HepG2 (cell line): ENCODE results near the gene HTRA2. TPM values are rescaled to one million over a fixed set of nuclear protein-coding genes. Genes with fewer than 3 reads are reported as not detected.

ENCODE experiments used
- CHCHD3 ChIP-seq: sonication (generic); formaldehyde crosslinking; IDR thresholded peaks from 2 replicates; pipeline ENCODE4 v1.8.0; 2022; ENCODE audit warnings: mild to moderate bottlenecking, missing genetic modification reagents, moderate library complexity
- ETV6 ChIP-seq: sonication (generic); formaldehyde crosslinking; conservative IDR thresholded peaks from 2 replicates; pipeline ENCODE4 v1.4.0; 2020; ENCODE audit warnings: missing genetic modification reagents
- GZF1 ChIP-seq: sonication (generic); formaldehyde crosslinking; IDR thresholded peaks from 2 replicates; pipeline ENCODE4 v1.5.1; 2020; ENCODE audit warnings: mild to moderate bottlenecking, missing genetic modification reagents
- KLF16 ChIP-seq, 2 experiments: sonication (generic) in 1 of 2; formaldehyde crosslinking in 1 of 2; IDR thresholded peaks; 2 replicates each; pipeline versions ENCODE4 v1.6.1 to v1.8.0; 2016 to 2023; ENCODE audit warnings: missing genetic modification reagents in 2 of 2, missing compliant biosample characterization in 1 of 2
- KMT2B ChIP-seq: IDR thresholded peaks from 2 replicates; pipeline ENCODE4 v1.6.1; 2016; ENCODE audit warnings: missing genetic modification reagents, missing compliant biosample characterization
- MIER3 ChIP-seq: IDR thresholded peaks from 2 replicates; pipeline ENCODE4 v1.6.1; 2016; ENCODE audit warnings: missing compliant biosample characterization, borderline replicate concordance
- NR2C2 ChIP-seq: sonication (generic); formaldehyde crosslinking; IDR thresholded peaks from 2 replicates; pipeline ENCODE4 v1.4.0; 2020; ENCODE audit warnings: missing genetic modification reagents, mild to moderate bottlenecking, moderate library complexity, borderline replicate concordance
- PHF20 ChIP-seq: sonication (generic); formaldehyde crosslinking; IDR thresholded peaks from 2 replicates; pipeline ENCODE4 v1.5.0; 2020; ENCODE audit warnings: mild to moderate bottlenecking, missing genetic modification reagents
- PHF8 ChIP-seq: sonication (generic); formaldehyde crosslinking; IDR thresholded peaks from 2 replicates; pipeline ENCODE4 v1.5.0; 2020; ENCODE audit warnings: missing genetic modification reagents
- PTBP1 ChIP-seq: fragments of 200-400 bp; formaldehyde crosslinking; IDR thresholded peaks from 2 replicates; pipeline ENCODE4 v1.6.1; 2018; ENCODE audit warnings: low read length, low read depth; ENCODE audit not compliant: poor library complexity, severe bottlenecking
- RBM39 ChIP-seq: fragments of 200-400 bp; formaldehyde crosslinking; IDR thresholded peaks from one replicate; pipeline ENCODE4 v1.6.1; 2018; ENCODE audit warnings: antibody characterized with exemption, mild to moderate bottlenecking, low read depth, low read length; ENCODE audit not compliant: poor library complexity, severe bottlenecking
- REXO4 ChIP-seq: sonication (generic); formaldehyde crosslinking; IDR thresholded peaks from 2 replicates; pipeline ENCODE4 v1.8.0; 2022; ENCODE audit warnings: missing genetic modification reagents, mild to moderate bottlenecking, borderline replicate concordance
- SALL1 ChIP-seq: sonication (generic); formaldehyde crosslinking; IDR thresholded peaks from 2 replicates; pipeline ENCODE4 v1.8.0; 2022; ENCODE audit warnings: mild to moderate bottlenecking, missing genetic modification reagents
- TAF15 ChIP-seq: fragments of 200-400 bp; formaldehyde crosslinking; IDR thresholded peaks from one replicate; pipeline ENCODE4 v1.6.1; 2018; ENCODE audit warnings: mild to moderate bottlenecking, low read depth, low read length; ENCODE audit not compliant: poor library complexity, severe bottlenecking
- ZBTB20 ChIP-seq: sonication (generic); formaldehyde crosslinking; IDR thresholded peaks from 2 replicates; pipeline ENCODE4 v1.8.1; 2023; ENCODE audit warnings: missing genetic modification reagents, low read depth, mild to moderate bottlenecking, borderline replicate concordance
- ZBTB8A ChIP-seq: sonication (generic); formaldehyde crosslinking; IDR thresholded peaks from 2 replicates; pipeline ENCODE4 v1.4.0; 2020; ENCODE audit warnings: mild to moderate bottlenecking, low read depth, missing genetic modification reagents, borderline replicate concordance
- ZIK1 ChIP-seq: sonication (generic); formaldehyde crosslinking; IDR thresholded peaks from 2 replicates; pipeline ENCODE4 v1.5.0; 2020; ENCODE audit warnings: mild to moderate bottlenecking, low read depth, missing genetic modification reagents, borderline replicate concordance
- ZNF143 ChIP-seq: sonication (generic); formaldehyde crosslinking; IDR thresholded peaks from 2 replicates; pipeline ENCODE4 v1.4.0; 2020; ENCODE audit warnings: missing genetic modification reagents
- ZNF232 ChIP-seq: sonication (generic); formaldehyde crosslinking; IDR thresholded peaks from 2 replicates; pipeline ENCODE4 v1.4.0; 2020; ENCODE audit warnings: missing genetic modification reagents, borderline replicate concordance
- ZNF383 ChIP-seq: sonication (generic); formaldehyde crosslinking; IDR thresholded peaks from 2 replicates; pipeline ENCODE4 v1.4.0; 2020; ENCODE audit warnings: missing genetic modification reagents, mild to moderate bottlenecking, borderline replicate concordance
- ZNF510 ChIP-seq: sonication (generic); formaldehyde crosslinking; IDR thresholded peaks from 2 replicates; pipeline ENCODE4 v1.4.0; 2020; ENCODE audit warnings: low read depth, mild to moderate bottlenecking, missing genetic modification reagents
- ZNF530 ChIP-seq: sonication (generic); formaldehyde crosslinking; IDR thresholded peaks from 2 replicates; pipeline ENCODE4 v1.5.0; 2020; ENCODE audit warnings: low read depth, mild to moderate bottlenecking, missing genetic modification reagents
- ZNF598 ChIP-seq: sonication (generic); formaldehyde crosslinking; IDR thresholded peaks from 2 replicates; pipeline ENCODE4 v1.5.1; 2020; ENCODE audit warnings: mild to moderate bottlenecking, missing genetic modification reagents, borderline replicate concordance
- ZNF670 ChIP-seq: sonication (generic); formaldehyde crosslinking; IDR thresholded peaks from 2 replicates; pipeline ENCODE4 v1.8.0; 2022; ENCODE audit warnings: mild to moderate bottlenecking, missing genetic modification reagents, borderline replicate concordance
- ZNF883 ChIP-seq: sonication (generic); formaldehyde crosslinking; IDR thresholded peaks from 2 replicates; pipeline ENCODE4 v1.5.1; 2020; ENCODE audit warnings: mild to moderate bottlenecking, missing genetic modification reagents; ENCODE audit errors: not compliant biosample characterization
- polyA plus RNA-seq, 8 experiments: library from polyadenylated mRNA; depleted of rRNA in 3 of 8; stranded (reverse) in 7 of 8; unstranded in 1 of 8; fragments of >200 nt; fragmentation: Illumina TruSeq in 4 of 8; extraction: Trizol in 4 of 8; gene quantifications; 2 replicates each; pipeline versions ENCODE4 v1.2.1 to v1.2.3, GENCODE V29; 2011 to 2016; ENCODE audit warnings: low read depth in 4 of 8, missing spikeins in 1 of 8, mixed read lengths in 1 of 8; ENCODE audit not compliant: insufficient read depth in 1 of 8
- total RNA-seq, 5 experiments: library from RNA; depleted of rRNA; stranded (reverse); fragments of >200 nt; fragmentation: Illumina TruSeq; extraction: Trizol; gene quantifications; 2 replicates each; pipeline ENCODE4 v1.2.3, GENCODE V29; 2016; ENCODE audit warnings: low read depth in 1 of 5
- TF ChIP-seq, protein P1 (sequence below): sonication (generic); formaldehyde crosslinking; IDR thresholded peaks from 2 replicates; pipeline ENCODE4 v1.8.0; 2022; ENCODE audit warnings: mild to moderate bottlenecking, missing genetic modification reagents
- TF ChIP-seq, protein P2 (sequence below): sonication (generic); formaldehyde crosslinking; IDR thresholded peaks from 2 replicates; pipeline ENCODE4 v1.5.1; 2020; ENCODE audit warnings: missing genetic modification reagents, mild to moderate bottlenecking, borderline replicate concordance

The HTRA2 gene
- total and polyA plus RNA-seq, 2 of the 13 experiments (the other 11 are each of a cell fraction or from before 2014, with no cell fraction given), result 47.7 to 50.3 TPM

DNA sequence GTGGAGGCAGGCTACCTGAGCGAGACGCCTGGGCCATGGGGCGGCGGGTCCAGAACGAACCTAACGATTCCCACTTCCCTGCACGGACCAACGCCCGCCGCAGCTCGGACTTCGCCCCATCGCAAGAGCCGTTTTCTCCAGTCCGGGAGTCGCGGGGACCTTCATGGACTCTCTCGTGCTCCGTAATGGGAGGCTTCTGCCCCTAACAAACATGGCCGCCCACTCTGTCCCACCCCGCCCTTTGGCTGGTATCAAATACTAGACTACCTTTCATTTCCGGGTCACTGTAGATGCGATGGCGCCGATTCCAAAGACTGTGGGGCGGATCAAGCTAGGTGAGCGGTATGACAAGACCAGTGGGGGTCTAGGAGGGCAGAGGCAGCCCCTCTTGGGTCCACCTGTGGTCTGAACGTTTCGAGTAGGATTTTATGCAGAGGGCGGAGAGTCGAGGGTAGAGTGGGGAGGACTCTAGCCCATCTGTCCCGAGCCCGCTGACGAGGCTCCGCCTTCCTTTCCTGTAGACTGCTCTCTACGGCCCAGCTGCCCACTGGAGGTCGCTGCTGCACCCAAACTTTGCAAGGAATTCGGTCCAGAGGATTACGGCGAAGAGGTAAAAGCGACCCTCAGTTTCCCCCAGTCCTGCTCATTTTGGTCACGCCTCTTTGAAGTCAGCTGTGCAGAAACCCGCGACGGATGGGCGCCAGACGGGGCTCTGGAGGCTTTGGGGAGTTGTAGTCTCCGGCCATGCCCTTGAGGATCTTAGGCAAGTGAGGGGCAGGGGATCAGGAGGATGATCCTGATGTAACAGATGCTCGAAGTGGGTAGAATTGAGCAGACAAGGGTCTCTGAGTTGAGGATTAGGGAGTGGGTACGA lies 46.7 kb upstream of the HTRA2 start, which contains the start of the genes CCDC142 and TTC31 (continued):
- 0 out of 2 replicates have a peak, but pooled peaks have one; percentile 80 for TF ChIP-seq ZBTB8A (CRISPR knock-in tag)
- TF ChIP-seq ZNF530, result no peak
- TF ChIP-seq ZNF883 (CRISPR knock-in tag), result peak; percentile 81
- TF ChIP-seq MIER3 (CRISPR knock-in tag), result peak; percentile 79; the same call in 1 of the 2 replicates
- TF ChIP-seq KMT2B (CRISPR knock-in tag), result peak; percentile 88
- no peak for TF ChIP-seq CHCHD3 (CRISPR knock-in tag)
- TF ChIP-seq GZF1, result peak; percentile 77
- peak; percentile 64; the same call in 1 of the 2 replicates for TF ChIP-seq ZNF510 (CRISPR knock-in tag)
- peak; percentile 74 for TF ChIP-seq TAF15
- TF ChIP-seq ZNF143 (CRISPR knock-in tag), result peak; percentile 86
- TF ChIP-seq ZNF232 (CRISPR knock-in tag), result no peak; the same call in 1 of the 2 replicates
- TF ChIP-seq ETV6 (CRISPR knock-in tag), result no peak
- TF ChIP-seq, protein P1, sequence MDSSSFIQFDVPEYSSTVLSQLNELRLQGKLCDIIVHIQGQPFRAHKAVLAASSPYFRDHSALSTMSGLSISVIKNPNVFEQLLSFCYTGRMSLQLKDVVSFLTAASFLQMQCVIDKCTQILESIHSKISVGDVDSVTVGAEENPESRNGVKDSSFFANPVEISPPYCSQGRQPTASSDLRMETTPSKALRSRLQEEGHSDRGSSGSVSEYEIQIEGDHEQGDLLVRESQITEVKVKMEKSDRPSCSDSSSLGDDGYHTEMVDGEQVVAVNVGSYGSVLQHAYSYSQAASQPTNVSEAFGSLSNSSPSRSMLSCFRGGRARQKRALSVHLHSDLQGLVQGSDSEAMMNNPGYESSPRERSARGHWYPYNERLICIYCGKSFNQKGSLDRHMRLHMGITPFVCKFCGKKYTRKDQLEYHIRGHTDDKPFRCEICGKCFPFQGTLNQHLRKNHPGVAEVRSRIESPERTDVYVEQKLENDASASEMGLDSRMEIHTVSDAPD (CRISPR knock-in tag), result peak; percentile 83
- no peak for TF ChIP-seq ZNF598 (CRISPR knock-in tag)
- no peak for TF ChIP-seq RBM39
- TF ChIP-seq ZNF670, result peak; percentile 86; the same call in 1 of the 2 replicates
- peak; percentile 84 for TF ChIP-seq ZIK1
- no peak; the same call in none of the 2 replicates for TF ChIP-seq REXO4 (CRISPR knock-in tag)
- TF ChIP-seq PHF8 (CRISPR knock-in tag), result peak; percentile 88
- TF ChIP-seq PTBP1, result no peak
- TF ChIP-seq, protein P2, sequence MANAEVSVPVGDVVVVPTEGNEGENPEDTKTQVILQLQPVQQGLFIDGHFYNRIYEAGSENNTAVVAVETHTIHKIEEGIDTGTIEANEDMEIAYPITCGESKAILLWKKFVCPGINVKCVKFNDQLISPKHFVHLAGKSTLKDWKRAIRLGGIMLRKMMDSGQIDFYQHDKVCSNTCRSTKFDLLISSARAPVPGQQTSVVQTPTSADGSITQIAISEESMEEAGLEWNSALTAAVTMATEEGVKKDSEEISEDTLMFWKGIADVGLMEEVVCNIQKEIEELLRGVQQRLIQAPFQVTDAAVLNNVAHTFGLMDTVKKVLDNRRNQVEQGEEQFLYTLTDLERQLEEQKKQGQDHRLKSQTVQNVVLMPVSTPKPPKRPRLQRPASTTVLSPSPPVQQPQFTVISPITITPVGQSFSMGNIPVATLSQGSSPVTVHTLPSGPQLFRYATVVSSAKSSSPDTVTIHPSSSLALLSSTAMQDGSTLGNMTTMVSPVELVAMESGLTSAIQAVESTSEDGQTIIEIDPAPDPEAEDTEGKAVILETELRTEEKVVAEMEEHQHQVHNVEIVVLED, result peak; percentile 86; the same call in 1 of the 2 replicates
- peak; percentile 84; the same call in 1 of the 2 replicates for TF ChIP-seq ZNF383 (CRISPR knock-in tag)
- peak; percentile 100 for TF ChIP-seq NR2C2 (CRISPR knock-in tag)
- peak in 1 of 2 experiments; percentile 96; a peak in 2 of 4 replicates for TF ChIP-seq KLF16 (CRISPR knock-in tag; IDR thresholded peaks at IDR 0.05)
- peak; percentile 93 for TF ChIP-seq PHF20 (CRISPR knock-in tag)
- no peak; the same call in 1 of the 2 replicates for TF ChIP-seq ZBTB20
- peak; percentile 76 for TF ChIP-seq SALL1 (CRISPR knock-in tag)
